ENCODE data around the gene SYTL5.

SYTL5 gene

DNA sequence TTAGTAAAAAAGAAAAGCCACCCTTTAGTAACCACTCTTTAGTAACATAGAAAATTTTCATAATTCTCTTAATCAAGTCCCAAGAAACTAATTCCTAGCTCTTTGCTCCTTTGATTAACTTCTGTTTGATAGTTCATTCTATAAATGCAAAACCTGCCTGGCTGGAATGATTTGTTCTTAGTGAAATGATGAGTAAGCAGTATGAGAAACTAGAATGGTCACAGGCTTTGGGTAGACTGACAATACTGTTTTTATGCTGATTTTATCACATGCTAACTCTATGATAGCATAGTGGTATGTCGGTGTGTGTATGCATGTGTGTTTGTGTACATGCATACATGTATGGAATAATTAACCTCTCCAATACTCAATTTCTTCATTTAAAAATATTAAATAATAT lies 81.2 kb downstream of the SYTL5 start:
- no peak for DNase-seq (ENCODE audit: low read depth, low spot score)

DNA sequence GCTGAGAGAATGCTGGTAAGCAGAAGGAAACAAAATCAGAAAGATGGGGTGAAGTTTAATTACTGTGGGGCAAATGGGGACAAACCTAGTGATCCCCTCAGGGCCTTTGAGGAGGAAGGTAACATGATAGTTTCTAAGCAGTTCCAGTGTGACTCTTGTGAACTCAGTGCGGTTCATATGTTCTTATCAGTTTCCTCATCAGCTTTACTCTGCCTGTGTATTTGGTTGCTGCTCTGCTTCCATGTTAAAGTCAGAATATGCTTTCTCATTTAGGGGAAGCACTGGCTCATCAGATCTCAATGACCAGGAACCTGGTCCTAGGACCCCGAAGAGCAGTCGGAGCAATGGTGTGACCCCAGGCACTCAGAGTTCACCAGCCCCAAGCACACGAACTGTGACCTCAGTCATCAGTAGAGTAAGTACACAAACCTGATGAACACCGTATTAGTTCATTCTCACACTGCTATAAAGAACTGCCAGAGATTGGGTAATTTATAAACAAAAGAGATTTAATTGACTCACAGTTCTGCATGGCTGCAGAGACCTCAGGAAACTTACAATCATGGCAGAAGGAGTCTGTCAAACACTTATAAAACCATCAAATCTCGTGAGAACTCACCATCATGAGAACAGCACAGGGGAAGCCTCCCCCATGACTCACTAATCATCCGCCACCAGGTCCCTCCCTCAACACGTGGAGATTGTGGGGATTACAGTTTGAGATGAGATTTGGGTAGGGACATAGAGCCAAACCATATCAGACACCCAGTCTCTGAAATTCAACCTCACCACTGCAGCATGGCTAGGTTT lies 83.0 kb downstream of the SYTL5 start:
- DNase-seq (ENCODE audit: low read depth, low spot score), result no peak

DNA sequence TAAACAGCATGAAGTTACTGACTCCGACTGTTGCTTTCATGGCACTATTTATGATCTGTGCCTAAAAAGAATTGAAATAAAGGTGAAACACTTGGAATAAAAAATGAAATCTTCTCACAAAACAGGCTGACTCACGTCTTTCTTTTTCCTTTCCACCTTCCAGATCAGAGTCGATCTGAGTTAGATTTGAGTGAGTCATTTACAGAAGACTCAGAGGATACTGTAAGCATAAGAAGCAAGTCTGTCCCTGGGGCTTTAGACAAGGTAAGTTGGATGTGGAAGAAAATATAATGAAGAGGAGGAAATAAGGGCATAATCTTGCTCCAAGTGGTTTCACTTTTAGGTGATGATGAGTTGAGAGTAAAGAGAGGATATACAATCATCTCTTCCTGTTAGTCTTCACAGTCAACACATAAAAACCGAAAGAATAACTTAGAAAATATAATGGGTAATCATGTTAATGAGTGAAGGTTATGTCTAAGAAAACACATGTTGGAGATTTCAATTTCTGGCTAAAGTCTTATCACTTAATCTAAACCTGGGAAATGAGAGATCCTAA lies 89.7 kb downstream of the SYTL5 start:
- DNase-seq (ENCODE audit: low read depth, low spot score), result no peak

DNA sequence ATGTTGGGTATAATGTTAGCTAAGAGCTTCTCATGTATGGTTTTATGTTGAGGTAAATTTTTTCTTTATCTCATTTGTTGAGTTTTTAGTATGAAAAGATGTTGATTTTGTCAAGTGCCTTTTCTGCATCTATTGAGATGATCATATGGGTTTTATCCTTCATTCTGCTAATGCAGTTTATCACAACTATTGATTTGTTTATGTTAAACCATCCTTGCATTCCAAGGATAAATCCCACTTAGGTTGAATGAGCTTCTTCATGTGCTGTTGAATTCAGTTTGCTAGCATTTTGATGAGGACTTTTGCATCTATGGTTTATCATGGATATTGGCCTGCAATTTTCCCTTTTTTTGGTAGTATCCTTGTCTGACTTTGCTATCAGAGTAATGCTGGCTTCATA lies 93.3 kb downstream of the SYTL5 start:
- no peak for DNase-seq (ENCODE audit: low read depth, low spot score)

DNA sequence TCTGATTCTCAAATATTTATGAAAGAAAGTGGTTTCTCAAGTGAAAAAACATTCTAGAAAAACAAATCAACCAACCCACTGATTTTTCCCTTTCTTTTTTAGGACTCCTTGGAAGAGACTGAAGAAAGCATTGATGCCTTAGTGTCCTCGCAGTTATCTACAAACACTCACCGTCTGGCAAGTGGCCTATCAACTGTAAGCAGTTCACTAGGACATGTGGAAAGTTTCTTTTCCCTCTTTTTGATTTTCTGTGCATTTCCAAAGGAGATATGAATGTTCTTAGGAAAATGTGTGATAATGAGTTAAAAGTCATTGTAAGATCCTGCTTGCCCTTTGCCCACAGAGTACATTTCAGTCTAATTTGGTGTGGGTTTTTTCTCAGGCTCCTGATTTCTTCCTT lies 95.9 kb downstream of the SYTL5 start:
- DNase-seq (ENCODE audit: low read depth, low spot score), result no peak

DNA sequence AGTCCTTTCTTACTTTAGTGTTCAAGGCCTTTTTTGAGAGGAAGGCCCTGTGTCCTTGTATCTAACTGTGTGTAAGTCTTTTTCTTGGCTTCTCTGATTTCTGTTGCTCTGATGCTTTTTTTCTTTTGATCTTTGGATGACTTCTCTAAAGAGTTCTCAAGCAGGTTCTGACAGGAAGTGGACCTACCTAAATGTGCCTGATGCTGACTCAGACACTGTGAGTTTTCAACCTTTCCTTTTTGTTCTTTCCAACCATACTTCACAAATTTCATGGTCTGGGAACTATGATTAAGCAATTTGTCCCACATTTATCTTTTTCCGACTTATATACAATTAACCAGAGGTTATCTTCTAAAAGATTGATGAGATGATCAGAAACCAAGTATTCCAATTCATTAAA lies 96.5 kb downstream of the SYTL5 start:
- no peak for DNase-seq (ENCODE audit: low read depth, low spot score)

DNA sequence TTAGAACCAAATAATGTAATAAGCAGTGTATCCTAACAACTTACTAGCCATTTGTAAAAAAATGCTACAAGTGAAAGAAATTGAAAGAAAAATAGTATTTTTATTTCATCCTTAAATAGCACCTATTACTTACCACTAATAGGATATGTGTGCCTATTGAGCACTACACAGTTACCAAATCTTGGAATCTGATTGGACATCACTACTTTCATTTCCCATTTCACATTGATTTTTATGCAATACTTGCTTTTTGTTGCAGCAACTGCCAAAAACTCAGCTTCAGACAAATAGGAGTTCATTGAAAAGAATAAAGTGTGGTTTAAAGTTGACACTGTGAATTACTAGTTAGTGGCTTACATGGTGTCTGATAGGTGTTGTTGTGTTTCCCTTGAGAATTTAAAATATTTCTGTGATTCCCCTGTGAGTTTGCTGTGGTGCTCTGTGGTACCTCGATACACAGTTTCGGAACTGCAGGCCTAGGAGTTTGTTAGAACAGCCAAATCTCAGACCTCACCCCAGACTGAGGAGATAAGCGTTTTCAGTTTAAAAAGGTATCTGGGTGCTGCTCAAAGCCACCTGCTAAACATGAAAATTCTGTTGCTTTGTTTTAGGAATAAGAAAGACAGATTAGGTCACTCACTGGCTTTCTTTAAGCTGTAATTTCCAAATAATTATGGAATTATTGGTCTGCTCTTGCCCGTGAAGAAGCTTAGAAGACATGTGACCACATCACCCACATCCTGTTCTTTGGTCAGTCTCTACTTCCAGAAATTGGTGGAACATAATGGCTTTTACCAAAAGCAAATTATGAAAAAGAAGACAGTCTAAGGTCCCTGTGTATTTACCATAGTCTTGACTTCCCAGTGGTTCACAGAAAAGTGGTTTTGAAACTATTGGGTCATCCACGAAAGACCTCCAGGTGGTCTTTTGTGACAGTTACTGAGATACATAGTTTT lies 97.8 kb downstream of the SYTL5 start:
- no peak for DNase-seq (ENCODE audit: low read depth, low spot score)

DNA sequence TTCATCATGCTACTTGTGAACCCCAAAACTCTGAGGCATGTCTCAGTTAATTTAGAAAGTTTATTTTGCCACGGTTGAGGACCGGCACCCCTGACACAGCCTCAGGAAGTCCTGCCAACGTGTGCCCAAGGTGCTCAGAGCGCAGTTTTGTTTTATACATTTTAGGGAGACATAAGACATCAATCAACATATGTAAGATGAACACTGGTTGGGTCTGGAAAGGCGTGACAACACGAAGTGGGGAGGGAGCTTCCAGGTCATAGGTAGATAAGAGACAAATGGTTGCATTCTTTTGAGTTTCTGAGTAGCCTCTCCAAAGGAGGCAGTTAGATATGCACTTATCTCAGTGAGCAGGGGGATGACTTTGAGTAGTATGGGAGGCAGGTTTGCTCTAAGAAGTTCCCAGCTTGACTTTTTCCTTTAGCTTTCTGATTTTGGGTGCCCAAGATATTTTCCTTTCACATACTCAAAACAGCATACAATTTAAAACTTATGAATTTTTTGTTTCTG lies 98.9 kb downstream of the SYTL5 start:
- no peak for DNase-seq (ENCODE audit: low read depth, low spot score)

DNA sequence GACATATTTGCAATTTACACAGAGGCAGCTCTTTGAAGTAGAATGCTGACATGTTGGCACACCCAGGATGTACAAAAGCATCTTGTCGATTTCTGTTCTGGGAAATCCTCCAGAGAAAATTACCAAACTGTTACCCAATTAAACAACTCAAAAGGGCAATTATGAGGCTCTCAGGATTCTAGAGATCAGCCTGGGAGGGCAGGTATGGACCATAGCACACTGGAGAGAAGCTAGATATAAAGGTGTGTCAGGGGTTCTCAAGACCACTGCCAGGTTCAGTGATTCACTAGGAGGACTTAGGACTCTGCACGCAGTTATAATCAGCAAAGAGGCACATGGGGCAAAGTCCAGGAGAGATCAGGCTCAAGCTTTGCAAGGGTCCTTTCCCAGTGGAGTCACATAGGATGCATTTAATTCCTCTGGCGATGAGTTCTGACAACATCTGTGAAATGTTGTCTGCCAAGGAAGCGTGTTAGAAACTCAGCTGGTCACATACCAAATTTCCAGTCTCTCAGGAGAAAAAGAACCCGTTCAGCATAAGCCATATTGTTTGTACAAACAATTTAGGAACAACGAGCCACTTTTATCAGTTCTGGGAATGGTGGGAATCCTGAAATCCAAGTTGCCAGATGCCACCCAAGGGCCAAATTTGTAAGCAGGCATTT lies 100.8 kb downstream of the SYTL5 start:
- DNase-seq (ENCODE audit: low read depth, low spot score), result no peak

DNA sequence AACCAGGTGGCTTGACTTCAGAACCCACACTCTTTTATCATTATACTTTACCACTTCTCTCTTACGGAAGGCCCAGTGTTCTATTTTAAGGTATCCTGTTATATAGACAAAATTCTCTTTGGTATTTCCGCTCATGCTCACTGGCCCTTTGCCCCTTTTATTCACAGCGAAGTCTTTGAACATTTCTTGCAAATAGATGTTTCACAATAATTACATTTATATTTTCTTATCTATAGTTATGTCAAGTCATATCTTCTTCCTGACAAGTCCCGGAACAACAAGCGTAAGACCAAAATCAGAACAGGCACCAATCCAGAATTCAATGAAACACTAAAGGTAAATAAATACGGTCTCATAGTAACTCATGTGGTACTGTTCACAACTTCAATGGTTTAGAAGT lies 102.0 kb downstream of the SYTL5 start:
- DNase-seq (ENCODE audit: low read depth, low spot score), result no peak

DNA sequence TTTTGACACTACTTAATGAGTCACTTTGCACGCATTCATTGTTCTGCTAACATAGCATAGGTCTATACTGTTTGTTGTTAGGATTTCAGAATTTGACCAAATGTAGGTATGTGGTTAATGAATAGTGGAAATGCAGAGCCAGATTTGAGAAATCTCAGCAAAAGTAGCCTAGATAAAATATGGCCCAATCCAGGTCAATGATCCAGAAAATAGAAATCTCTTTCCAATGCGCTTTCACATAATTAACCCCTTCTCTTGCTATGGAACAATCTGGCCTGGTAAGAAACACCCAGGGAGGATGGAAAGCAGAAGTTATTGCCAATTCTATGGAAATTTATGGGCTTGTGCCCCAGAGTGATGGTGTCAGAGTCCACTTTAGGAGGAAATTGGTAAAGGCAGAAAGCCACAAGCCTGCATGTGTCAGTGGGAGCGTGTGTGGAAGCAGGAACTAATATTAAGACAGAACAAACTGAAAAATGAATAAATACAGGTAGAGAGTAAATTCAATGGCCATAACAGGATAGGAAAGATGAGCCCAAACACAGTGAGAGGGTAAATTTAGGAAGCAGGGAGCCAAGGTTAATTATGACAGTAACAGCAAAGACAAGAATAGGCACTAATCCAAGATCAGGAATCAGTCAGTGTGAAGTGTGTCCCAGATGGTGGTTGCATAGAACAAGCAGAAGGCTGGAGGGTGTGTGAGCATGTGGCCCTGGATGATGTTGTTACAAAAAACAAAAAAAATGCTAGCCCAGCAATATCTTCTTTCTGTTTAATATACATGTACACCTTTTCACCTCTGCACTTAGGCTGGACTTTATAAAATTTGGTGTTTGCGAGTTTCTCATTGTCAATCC lies 102.9 kb downstream of the SYTL5 start:
- no peak for DNase-seq (ENCODE audit: low read depth, low spot score)

DNA sequence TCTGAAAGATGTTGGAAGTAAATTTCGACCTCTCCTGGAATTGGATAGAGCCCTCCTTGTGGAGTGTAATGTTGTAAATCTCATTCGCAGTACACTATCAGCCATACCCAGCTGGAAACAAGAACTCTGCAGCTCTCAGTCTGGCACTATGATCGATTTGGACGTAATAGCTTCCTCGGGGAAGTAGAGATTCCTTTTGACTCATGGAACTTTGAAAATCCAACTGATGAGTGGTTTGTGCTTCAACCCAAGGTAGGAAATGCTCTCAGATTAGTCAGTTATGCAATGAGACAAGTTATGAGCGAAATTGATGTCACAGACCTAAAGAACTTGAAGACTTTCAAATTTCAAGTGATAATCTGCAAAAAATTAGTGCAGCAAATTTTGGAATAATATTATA lies 103.9 kb downstream of the SYTL5 start:
- no peak for DNase-seq (ENCODE audit: low read depth, low spot score)

DNA sequence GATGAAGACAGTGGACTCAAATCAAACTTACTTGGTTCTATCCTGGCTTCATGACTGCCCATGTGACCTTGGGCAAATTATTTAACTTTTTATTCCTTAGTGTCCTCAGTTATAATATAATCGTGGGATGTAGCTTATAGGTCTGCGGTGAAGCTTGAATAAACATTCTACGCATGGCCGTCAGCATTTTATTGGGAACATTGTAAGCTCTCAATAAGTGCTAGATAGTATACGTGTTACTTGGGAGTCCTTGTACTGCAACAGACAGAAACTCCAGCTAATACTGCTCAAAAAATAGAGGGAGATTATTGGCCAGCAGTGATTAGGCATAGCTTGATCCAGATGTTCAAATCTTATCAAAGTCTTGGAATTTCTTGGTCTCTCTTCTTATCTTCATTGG lies 104.8 kb downstream of the SYTL5 start:
- DNase-seq (ENCODE audit: low read depth, low spot score), result no peak

DNA sequence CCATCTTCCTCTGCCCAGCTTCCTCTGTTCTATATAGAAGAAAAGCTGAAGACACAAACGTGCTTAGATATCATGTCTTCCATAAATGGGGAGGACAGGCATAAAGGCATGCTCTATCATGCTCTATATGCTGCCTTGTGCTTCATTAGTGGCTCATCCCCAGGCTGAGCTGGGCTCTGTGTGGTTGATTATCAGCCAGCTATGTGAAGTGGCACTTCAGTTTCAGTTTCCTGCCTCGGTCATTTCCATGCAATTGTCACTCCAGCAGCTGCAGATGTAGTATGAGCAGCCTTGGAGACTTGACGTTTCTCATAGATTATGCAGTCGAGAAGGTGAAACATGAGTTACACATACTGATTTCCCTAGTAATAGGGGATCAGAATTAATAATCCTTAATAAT lies 106.2 kb downstream of the SYTL5 start:
- DNase-seq (ENCODE audit: low read depth, low spot score), result no peak

DNA sequence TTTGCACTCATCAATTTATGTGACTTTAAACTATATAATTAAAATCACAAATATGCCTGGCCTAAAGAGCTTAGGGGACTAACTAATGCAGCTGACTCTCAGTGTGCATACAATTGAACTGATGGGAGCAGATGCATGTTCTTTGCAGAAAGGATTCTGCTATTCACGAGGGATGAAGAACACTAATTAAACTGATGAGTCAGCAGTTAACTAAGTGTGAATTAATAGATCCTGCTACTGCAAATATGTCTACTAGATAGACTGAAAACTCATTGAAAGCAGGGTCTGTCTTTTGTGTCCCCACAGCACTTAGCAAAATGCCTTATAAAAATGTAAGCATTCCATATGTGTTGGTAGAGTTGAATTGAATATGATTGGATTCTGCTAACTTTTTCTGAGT lies 110.4 kb downstream of the SYTL5 start:
- DNase-seq (ENCODE audit: low read depth, low spot score), result no peak

DNA sequence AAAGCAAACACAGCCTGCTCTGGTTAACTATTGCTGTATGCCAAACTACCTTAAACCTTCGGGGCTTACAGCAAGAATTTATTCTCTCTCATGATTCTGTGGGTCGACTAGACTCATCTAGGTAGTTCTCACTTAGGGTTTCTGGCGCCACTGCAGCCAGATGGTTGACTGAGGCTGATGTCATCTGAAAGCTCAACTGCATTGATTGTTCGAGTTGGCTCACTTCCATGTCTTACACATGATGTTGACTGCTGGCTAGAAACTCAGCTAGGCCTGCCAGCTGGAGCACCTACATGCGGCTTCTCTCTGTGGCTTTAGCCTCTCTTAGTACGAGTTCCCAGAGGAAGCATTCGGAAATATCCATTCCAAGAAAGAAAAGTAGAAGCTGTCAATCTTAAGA lies 111.1 kb downstream of the SYTL5 start:
- DNase-seq (ENCODE audit: low read depth, low spot score), result no peak

DNA sequence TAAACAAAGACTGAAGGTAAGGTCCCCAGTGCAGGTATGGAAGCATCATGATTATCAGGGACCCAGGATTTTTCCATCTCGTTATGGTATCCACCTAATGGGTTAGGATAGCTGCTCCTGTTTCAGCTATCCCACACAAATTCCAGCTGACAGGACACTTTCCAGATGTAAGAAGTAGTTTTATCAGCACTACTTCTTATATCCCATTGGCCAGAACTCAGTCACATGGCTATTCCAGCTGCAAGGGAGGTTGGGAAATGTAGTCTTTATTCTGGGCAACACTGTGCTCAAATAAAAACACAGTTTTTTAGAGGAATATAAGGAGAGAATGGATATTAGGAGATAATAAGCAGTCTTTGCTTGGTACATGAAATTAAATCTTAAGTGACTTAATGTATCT lies 117.6 kb downstream of the SYTL5 start:
- no peak for DNase-seq (ENCODE audit: low read depth, low spot score)

DNA sequence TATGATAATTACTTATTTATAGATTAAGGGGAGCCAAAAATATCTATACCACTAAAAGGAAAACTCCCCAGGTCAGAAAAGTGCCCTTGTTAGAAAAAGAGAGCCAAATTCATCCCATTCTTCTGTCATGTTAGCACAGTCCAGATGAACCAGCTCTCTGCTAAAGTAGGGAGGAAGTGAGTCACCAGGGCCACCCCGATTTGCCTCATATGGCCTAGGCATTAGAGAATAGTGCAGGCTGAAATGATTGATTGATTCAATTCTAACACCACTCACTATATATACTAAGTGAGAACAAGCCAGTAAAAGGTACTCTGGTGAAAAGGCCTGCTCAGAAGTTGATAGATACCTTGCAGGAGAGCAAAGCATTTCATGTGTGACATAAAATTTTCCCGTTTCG lies 119.8 kb downstream of the SYTL5 start:
- DNase-seq (ENCODE audit: low read depth, low spot score), result no peak

DNA sequence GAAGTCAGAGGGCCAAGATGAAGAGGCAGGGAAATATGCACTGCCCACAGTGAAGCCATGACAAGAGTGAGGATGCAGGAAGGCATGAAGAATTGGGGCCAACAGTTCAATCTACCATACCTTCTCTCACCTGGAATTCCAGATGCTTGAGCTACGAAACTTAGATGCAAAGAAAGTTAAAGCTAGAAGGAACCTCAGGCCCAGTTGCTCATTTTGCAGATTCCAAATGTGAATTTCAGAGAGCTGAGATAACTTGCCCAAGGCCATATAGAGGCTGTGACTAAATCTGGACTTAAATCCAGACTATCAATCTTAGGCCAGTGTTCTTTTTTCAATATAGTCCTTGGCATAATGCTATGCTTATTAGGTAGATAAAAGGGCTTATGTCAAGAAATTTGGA lies 121.6 kb downstream of the SYTL5 start:
- DNase-seq (ENCODE audit: low read depth, low spot score), result no peak

DNA sequence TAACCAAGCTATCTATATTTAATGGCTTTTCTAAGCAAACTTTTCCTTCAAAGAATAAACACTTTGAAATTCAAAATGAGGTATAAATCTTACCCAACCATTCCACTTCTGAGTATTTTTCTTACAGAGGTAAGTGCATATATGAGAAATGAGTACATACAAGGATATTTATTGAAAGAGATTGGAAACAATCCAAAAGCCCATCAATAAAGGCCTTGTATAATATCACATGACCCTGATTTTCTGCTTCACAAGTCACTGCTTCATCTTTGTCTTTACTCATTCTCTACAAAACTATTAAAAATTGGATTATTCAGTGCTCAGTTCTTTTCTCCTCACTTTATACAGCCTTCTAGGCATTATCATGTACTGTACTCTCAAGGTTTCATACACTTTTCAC lies 123.0 kb downstream of the SYTL5 start:
- DNase-seq (ENCODE audit: low read depth, low spot score), result no peak
